Epithelial cell of esophagus (primary cell): ENCODE data around the gene HTRA2.

Experiments
- DNase-seq: peaks from one replicate; pipeline ENCODE4 v3.0.0; 2010; ENCODE audit warnings: low read depth
- H3K4me3 ChIP-seq: 2 replicates; pipeline ENCODE4 v1.5.1; 2011; ENCODE audit warnings: mild to moderate bottlenecking, low read length, control low read depth
- CTCF ChIP-seq: IDR thresholded peaks from 2 replicates; pipeline ENCODE4 v1.5.1; 2011; ENCODE audit warnings: low read depth, mild to moderate bottlenecking, low read length, control low read depth, inconsistent platforms; ENCODE audit not compliant: insufficient read depth; ENCODE audit errors: missing control alignments

The HTRA2 gene

GRCh38 chr2:74497777-74498499 lies 31.8 kb upstream of the HTRA2 start:
- DNase-seq = no peak

GRCh38 chr2:74498500-74499266 lies 31.1 kb upstream of the HTRA2 start:
- peak; percentile 55 for DNase-seq
- peak overlapping the region; percentile 40 for H3K4me3 ChIP-seq
- TF ChIP-seq CTCF = no peak

More at GRCh38 chr2:74497777-74498499, 31.8 kb upstream of the HTRA2 start:
- no peak for TF ChIP-seq CTCF
- peak overlapping the region; percentile 40 for H3K4me3 ChIP-seq

- no peak for TF ChIP-seq CTCF
Observed at GRCh38 chr2:74499267-74499939, 30.3 kb upstream of the HTRA2 start, which contains the start of gene LBX2. TSS of gene LBX2 (minus strand) at chr2:74499603. CDS start at chr2:74499537, 66 bp downstream.

GRCh38 chr2:74499940-74500577 lies 29.7 kb upstream of the HTRA2 start:
- no peak for TF ChIP-seq CTCF
- no peak overlapping the region for H3K4me3 ChIP-seq
- DNase-seq = no peak

More at GRCh38 chr2:74499267-74499939, 30.3 kb upstream of the HTRA2 start, which contains the start of gene LBX2:
- H3K4me3 ChIP-seq = peak within 1 kb of the TSS; percentile 40
- no peak for DNase-seq

- DNase-seq = no peak
- TF ChIP-seq CTCF = no peak
- H3K4me3 ChIP-seq = no peak overlapping the region
Observed at GRCh38 chr2:74500578-74500946, 29.2 kb upstream of the HTRA2 start.

- TF ChIP-seq CTCF = no peak
- no peak for DNase-seq
- no peak overlapping the region for H3K4me3 ChIP-seq
Observed at GRCh38 chr2:74501335-74502071, 28.2 kb upstream of the HTRA2 start.
